WTC11 (cell line): ENCODE results near the gene LRIG1. TPM values are rescaled to one million over a fixed set of nuclear protein-coding genes. Genes with fewer than 3 reads are reported as not detected.

Experiments
- ATAC-seq: fragments of 200-7000 bp; cut with Tn5 transposase; 2 replicates; pipeline ENCODE4 v1.10.0; 2021; ENCODE audit warnings: mild to moderate bottlenecking, moderate library complexity
- CTCF ChIA-PET: fragments of 300-600 bp; sonication (Branson Sonifier 250); formaldehyde crosslinking; loops from one replicate; lab custom pipeline; 2021; ENCODE audit warnings: antibody characterized with exemption; lab: Charles Lee
- POLR2A ChIA-PET: fragments of 350-600 bp; sonication (Branson Sonifier 250); formaldehyde crosslinking; loops from one replicate; lab custom pipeline; 2021; ENCODE audit warnings: antibody characterized with exemption; lab: Charles Lee
- DNase-seq: peaks from one replicate; pipeline ENCODE4 v3.0.0; 2021; ENCODE audit warnings: low spot score
- H3K27ac Mint-ChIP-seq: 2 replicates; pipeline ENCODE4 v1.8.0; 2021; ENCODE audit warnings: mixed read lengths
- H3K27me3 Mint-ChIP-seq: 2 replicates; pipeline ENCODE4 v1.8.0; 2021; ENCODE audit warnings: low read depth, mild to moderate bottlenecking, moderate library complexity, mixed read lengths
- H3K36me3 Mint-ChIP-seq: 2 replicates; pipeline ENCODE4 v1.8.0; 2021; ENCODE audit warnings: mixed read lengths
- H3K4me1 Mint-ChIP-seq: 2 replicates; pipeline ENCODE4 v1.8.0; 2022; ENCODE audit warnings: mixed read lengths
- H3K4me3 Mint-ChIP-seq: 2 replicates; pipeline ENCODE4 v1.8.0; 2021; ENCODE audit warnings: mild to moderate bottlenecking, moderate library complexity, mixed read lengths
- H3K9me3 Mint-ChIP-seq: 2 replicates; pipeline ENCODE4 v1.8.0; 2021; ENCODE audit warnings: mixed read lengths
- ATF3 ChIP-seq: sonication (generic); formaldehyde crosslinking; conservative IDR thresholded peaks from 2 replicates; pipeline ENCODE4 v1.8.1; 2022; ENCODE audit warnings: mild to moderate bottlenecking, missing genetic modification reagents
- CTCF ChIP-seq: fragments of 200-600 bp; IDR thresholded peaks from 2 replicates; pipeline ENCODE4 v1.8.0; 2022; ENCODE audit warnings: antibody characterized with exemption
- ETV6 ChIP-seq: sonication (generic); formaldehyde crosslinking; IDR thresholded peaks from 2 replicates; pipeline ENCODE4 v1.8.1; 2022; ENCODE audit warnings: mild to moderate bottlenecking, missing genetic modification reagents
- FOXP1 ChIP-seq: sonication (generic); formaldehyde crosslinking; IDR thresholded peaks from 2 replicates; pipeline ENCODE4 v1.8.0; 2022; ENCODE audit warnings: missing genetic modification reagents, mild to moderate bottlenecking, moderate library complexity, borderline replicate concordance
- GABPB1 ChIP-seq: sonication (generic); formaldehyde crosslinking; IDR thresholded peaks from 2 replicates; pipeline ENCODE4 v1.8.1; 2023; ENCODE audit warnings: mild to moderate bottlenecking, missing genetic modification reagents
- HMGA2 ChIP-seq: fragments of 250-450 bp; sonication (Bioruptor Pico); IDR thresholded peaks from 2 replicates; pipeline ENCODE4 v1.4.0; 2021; ENCODE audit warnings: mild to moderate bottlenecking, moderate library complexity
- HMGXB4 ChIP-seq: sonication (generic); formaldehyde crosslinking; IDR thresholded peaks from 2 replicates; pipeline ENCODE4 v1.8.1; 2023; ENCODE audit warnings: mild to moderate bottlenecking, moderate library complexity, missing genetic modification reagents
- IRF1 ChIP-seq: sonication (generic); formaldehyde crosslinking; IDR thresholded peaks from 2 replicates; pipeline ENCODE4 v1.8.0; 2023; ENCODE audit warnings: missing genetic modification reagents
- MXD4 ChIP-seq: fragments of 250-450 bp; sonication (Bioruptor Pico); IDR thresholded peaks from 2 replicates; pipeline ENCODE4 v1.8.0; 2021; ENCODE audit warnings: mild to moderate bottlenecking, moderate library complexity, borderline replicate concordance
- MYBL2 ChIP-seq: sonication (generic); formaldehyde crosslinking; IDR thresholded peaks from 2 replicates; pipeline ENCODE4 v1.8.1; 2023; ENCODE audit warnings: mild to moderate bottlenecking, moderate library complexity, missing genetic modification reagents
- NFE2L1 ChIP-seq: sonication (generic); formaldehyde crosslinking; IDR thresholded peaks from 2 replicates; pipeline ENCODE4 v1.8.1; 2023; ENCODE audit warnings: missing genetic modification reagents
- OVOL2 ChIP-seq: fragments of 250-450 bp; sonication (Bioruptor Pico); IDR thresholded peaks from 2 replicates; pipeline ENCODE4 v1.9.0; 2021; ENCODE audit warnings: mild to moderate bottlenecking, borderline replicate concordance
- PRDM15 ChIP-seq: sonication (generic); formaldehyde crosslinking; IDR thresholded peaks from 2 replicates; pipeline ENCODE4 v1.8.0; 2022; ENCODE audit warnings: missing genetic modification reagents
- RORB ChIP-seq: fragments of 250-450 bp; sonication (Bioruptor Pico); IDR thresholded peaks from 2 replicates; pipeline ENCODE4 v1.9.0; 2021; ENCODE audit warnings: mild to moderate bottlenecking
- TCF7 ChIP-seq: sonication (generic); formaldehyde crosslinking; IDR thresholded peaks from 2 replicates; pipeline ENCODE4 v1.8.0; 2022; ENCODE audit warnings: mild to moderate bottlenecking, low read depth, missing genetic modification reagents, moderate library complexity
- TEAD1 ChIP-seq: sonication (generic); formaldehyde crosslinking; IDR thresholded peaks from 2 replicates; pipeline ENCODE4 v1.8.0; 2022; ENCODE audit warnings: mild to moderate bottlenecking, missing genetic modification reagents
- TP53 ChIP-seq: sonication (generic); formaldehyde crosslinking; IDR thresholded peaks from 2 replicates; pipeline ENCODE4 v1.8.1; 2023; ENCODE audit warnings: mild to moderate bottlenecking, missing genetic modification reagents
- ZNF121 ChIP-seq: sonication (generic); formaldehyde crosslinking; IDR thresholded peaks from 2 replicates; pipeline ENCODE4 v1.8.0; 2023; ENCODE audit warnings: missing genetic modification reagents
- ZNF396 ChIP-seq: fragments of 250-450 bp; sonication (Bioruptor Pico); IDR thresholded peaks from 2 replicates; pipeline ENCODE4 v1.8.0; 2021; ENCODE audit warnings: mild to moderate bottlenecking, moderate library complexity, borderline replicate concordance
- total RNA-seq: library from RNA; stranded (reverse); gene quantifications from 3 replicates; pipeline ENCODE4 v1.2.3, GENCODE V29; 2021
- TF ChIP-seq, protein P1 (sequence below): sonication (generic); formaldehyde crosslinking; IDR thresholded peaks from 2 replicates; pipeline ENCODE4 v1.8.1; 2022; ENCODE audit warnings: low read depth, mild to moderate bottlenecking, moderate library complexity, missing genetic modification reagents, borderline replicate concordance
- TF ChIP-seq, protein P2 (sequence below): fragments of 250-450 bp; sonication (Bioruptor Pico); IDR thresholded peaks from 2 replicates; pipeline ENCODE4 v1.9.0; 2021; ENCODE audit warnings: mild to moderate bottlenecking

Gene LRIG1
- total RNA-seq, 1 experiment from 2014 or later = 105 TPM

GRCh38 chr3:66453651-66454463 is 47.0 kb downstream of the LRIG1 start:
- no peaks in the 10 kb centered on the region for H3K9me3 Mint-ChIP-seq
- H3K27ac Mint-ChIP-seq = peak overlapping the region; percentile 66
- TF ChIP-seq MYBL2 (CRISPR knock-in tag) (no peak), IRF1 (CRISPR knock-in tag) (no peak), TCF7 (CRISPR knock-in tag) (no peak), CTCF (no peak), OVOL2 (CRISPR knock-in tag) (no peak), GABPB1 (CRISPR knock-in tag) (no peak), ZNF121 (CRISPR knock-in tag) (no peak), PRDM15 (CRISPR knock-in tag) (no peak), HMGA2 (CRISPR knock-in tag) (no peak), MXD4 (no peak), TP53 (CRISPR knock-in tag) (no peak), RORB (CRISPR knock-in tag) (no peak)
- TF ChIP-seq, protein P1, sequence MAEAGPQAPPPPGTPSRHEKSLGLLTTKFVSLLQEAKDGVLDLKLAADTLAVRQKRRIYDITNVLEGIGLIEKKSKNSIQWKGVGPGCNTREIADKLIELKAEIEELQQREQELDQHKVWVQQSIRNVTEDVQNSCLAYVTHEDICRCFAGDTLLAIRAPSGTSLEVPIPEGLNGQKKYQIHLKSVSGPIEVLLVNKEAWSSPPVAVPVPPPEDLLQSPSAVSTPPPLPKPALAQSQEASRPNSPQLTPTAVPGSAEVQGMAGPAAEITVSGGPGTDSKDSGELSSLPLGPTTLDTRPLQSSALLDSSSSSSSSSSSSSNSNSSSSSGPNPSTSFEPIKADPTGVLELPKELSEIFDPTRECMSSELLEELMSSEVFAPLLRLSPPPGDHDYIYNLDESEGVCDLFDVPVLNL (CRISPR knock-in tag) = no peak
- TF ChIP-seq, all 79 proteins: peak for 0
- Mint-ChIP-seq H3K27me3 (no peaks in the 10 kb centered on the region), H3K4me1 (peaks cover 70% of the 10 kb centered on the region), H3K36me3 (peaks cover 64% of the 10 kb centered on the region), H3K4me3 (no peak overlapping the region)
- POLR2A ChIA-PET = no interaction called here
- ATAC-seq (peak; percentile 49), DNase-seq (no peak)
- CTCF ChIA-PET = interaction anchor here (0.7 to 1.3 kb wide), 5 partner anchors 9 to 398 kb away, joined by 3 read pairs; no protein-coding TSS in a partner anchor

DNA sequence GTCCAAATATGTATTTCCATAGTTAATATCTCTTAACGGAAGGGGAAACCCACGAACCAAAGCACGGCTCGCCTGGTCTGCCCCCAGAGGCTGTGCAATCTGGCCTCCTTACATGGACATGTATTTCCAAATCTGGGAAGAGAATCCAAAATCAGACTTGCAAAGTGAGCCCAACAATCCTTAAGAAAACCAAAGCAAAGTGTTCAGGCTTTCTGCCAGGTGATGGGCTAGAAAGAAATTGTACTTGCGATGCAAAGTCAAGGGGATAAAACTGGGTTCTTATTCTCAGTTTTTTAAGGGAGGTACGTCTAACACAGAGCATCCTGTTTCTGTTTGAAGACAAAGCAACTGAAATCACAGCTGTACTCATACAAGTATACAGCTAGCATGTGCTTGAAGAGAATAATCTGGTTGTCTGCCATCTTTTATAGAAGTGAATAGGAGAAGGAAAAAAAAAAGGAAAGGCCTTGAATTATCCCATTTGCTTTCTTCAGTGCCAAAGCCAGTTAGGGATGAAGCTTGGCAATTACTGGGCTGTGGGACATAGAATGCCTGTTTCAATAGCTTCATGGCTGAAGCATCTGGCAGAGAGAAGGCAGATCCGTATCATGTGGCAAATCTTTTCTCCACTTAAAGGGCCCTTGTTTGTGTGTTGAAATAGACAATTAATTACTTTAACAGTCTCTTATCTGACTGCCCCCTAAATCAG is 48.4 kb downstream of the LRIG1 start:
- DNase-seq = no peak
- no peak for ATAC-seq
- CTCF ChIA-PET = no interaction called here
- peaks cover 65% of the 10 kb centered on the region for H3K36me3 Mint-ChIP-seq
- peak overlapping the region; percentile 32; the same call in 1 of the 2 replicates for H3K27ac Mint-ChIP-seq
- H3K4me1 Mint-ChIP-seq = peaks cover 83% of the 10 kb centered on the region
- H3K4me3 Mint-ChIP-seq = no peak overlapping the region
- POLR2A ChIA-PET = no interaction called here
- no peaks in the 10 kb centered on the region for H3K9me3 Mint-ChIP-seq
- H3K27me3 Mint-ChIP-seq = no peaks in the 10 kb centered on the region
- TF ChIP-seq TEAD1 (CRISPR knock-in tag) (no peak), TCF7 (CRISPR knock-in tag) (no peak), ATF3 (CRISPR knock-in tag) (no peak), HMGXB4 (CRISPR knock-in tag) (no peak), ETV6 (CRISPR knock-in tag) (no peak), FOXP1 (CRISPR knock-in tag) (no peak), ZNF396 (CRISPR knock-in tag) (no peak), NFE2L1 (CRISPR knock-in tag) (no peak), RORB (CRISPR knock-in tag) (no peak)
- TF ChIP-seq, protein P2, sequence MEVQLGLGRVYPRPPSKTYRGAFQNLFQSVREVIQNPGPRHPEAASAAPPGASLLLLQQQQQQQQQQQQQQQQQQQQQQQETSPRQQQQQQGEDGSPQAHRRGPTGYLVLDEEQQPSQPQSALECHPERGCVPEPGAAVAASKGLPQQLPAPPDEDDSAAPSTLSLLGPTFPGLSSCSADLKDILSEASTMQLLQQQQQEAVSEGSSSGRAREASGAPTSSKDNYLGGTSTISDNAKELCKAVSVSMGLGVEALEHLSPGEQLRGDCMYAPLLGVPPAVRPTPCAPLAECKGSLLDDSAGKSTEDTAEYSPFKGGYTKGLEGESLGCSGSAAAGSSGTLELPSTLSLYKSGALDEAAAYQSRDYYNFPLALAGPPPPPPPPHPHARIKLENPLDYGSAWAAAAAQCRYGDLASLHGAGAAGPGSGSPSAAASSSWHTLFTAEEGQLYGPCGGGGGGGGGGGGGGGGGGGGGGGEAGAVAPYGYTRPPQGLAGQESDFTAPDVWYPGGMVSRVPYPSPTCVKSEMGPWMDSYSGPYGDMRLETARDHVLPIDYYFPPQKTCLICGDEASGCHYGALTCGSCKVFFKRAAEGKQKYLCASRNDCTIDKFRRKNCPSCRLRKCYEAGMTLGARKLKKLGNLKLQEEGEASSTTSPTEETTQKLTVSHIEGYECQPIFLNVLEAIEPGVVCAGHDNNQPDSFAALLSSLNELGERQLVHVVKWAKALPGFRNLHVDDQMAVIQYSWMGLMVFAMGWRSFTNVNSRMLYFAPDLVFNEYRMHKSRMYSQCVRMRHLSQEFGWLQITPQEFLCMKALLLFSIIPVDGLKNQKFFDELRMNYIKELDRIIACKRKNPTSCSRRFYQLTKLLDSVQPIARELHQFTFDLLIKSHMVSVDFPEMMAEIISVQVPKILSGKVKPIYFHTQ (CRISPR knock-in tag) = no peak
